Germinal center (tissue), 1 donor: Measurements from ENCODE around the gene ACVR1B.

ENCODE experiments used
- DNase-seq: peaks from one replicate; pipeline ENCODE4 v3.0.0; 2012; ENCODE audit warnings: mixed read lengths, low spot score

The ACVR1B gene

DNA sequence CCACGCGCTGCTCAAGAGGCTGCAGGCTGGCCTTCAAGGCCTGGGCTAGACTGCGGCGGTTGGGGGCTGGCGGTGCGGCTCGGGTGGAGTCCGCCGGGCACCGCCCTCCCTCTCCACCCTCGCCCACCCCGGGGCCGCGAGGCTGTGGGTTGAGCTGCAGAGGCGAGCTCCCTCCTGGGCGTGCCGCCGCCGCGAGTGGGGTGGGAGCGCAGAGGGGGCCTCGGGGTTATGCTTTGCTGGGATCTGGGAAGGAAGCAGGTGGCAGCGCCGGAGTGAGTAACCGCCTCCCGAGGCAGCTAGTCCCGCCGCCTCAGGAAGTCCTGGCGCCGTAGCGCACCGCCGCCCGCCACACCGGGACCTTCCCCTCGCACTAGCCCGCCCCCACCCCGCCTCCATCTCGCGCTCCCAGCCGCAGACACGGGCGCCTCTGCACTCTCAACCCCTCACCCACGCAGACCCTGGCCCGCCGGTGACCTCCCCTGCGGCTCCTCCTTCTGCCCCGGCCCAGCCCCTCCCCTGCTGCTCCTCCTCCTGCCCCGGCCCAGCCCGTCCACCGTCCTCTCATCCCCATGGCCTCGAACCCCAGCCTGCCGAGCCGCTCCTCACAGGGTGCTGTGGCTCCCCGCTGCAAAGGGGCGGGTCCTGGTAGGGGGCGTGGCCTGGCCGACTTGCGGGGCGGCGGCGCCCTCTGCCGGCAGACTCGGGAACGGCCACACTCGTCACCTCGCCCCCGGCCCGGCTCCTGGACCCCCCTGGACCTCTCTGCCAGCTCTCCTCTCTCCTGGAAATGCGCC lies 71.9 kb downstream of the ACVR1B start:
- peak; percentile 91 for DNase-seq

GRCh38 chr12:52023976-52024688 lies 72.6 kb downstream of the ACVR1B start:
- no peak for DNase-seq

DNA sequence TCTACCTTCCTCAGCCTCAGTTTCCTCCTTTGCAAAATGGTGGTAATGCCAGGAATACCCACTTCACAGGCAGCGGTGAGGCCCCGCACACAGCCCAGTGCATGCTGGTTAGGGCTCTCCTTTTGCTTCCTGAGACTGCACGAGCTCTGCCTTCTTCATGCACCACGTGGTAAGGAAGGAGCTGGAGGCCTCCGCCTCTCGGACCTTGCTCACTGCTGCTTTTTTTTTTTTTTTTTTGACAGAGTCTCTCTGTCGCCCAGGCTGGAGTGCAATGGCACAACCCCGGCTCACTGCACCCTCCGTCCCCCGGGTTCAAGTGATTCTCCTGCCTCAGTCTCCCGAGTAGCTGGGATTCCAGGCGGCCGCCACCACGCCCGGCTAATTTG lies 73.3 kb downstream of the ACVR1B start:
- no peak for DNase-seq

GRCh38 chr12:52026263-52026662 lies 74.8 kb downstream of the ACVR1B start:
- no peak for DNase-seq

DNA sequence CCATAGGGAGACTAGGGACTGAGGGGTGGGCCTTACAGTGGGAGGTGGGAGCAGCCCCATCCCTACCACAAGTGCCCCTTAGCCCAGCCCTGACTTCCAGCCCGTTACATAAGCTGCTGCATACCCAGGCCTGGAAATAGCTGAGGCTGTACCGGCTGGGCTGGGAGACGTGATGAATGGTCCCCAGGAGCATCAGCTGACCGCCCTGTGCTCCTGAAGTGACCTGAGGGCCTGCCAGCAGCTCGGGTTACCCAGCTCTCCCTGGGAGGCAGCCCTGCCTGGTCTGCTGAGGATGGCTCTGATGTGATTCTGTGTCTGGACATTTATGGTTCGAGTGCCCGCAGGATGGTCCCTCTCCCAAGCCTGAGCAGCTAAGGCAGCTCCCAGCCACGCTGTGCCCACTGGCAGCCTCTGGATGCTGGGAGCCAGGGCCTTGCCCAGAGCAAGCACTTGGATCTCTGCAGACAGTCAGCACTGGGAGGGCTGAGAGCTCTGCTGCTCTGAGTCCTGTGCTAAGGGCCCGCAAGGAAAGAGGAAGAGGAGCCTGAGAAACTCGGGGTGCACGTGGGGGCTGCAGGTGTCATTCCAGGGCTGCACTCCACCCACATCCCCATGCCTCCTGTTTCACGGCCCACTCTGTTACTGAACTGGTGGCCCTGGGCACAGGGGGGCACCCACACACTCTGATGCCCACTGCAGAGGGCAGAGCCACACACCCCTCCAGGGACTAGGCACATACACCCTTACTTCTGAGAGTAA lies 75.8 kb downstream of the ACVR1B start:
- DNase-seq, result no peak

DNA sequence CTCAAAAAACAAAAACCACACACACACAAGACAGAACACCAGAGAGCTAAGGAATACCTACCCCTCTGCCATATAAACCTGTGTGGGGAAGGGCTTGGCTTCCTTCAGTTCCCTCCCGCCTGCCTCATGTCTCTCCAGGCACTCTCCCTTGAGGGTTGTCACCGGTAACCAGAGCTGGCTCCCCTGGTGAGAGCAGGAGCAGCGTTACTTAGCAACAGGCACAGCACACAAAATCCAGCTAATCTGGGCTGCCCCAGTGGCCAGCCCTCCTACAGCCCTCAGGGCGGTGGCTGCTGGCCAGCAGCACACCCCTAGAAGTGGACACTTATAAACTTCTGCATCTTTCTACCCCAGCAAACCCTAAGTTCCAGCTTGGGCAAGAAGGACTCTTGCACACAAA lies 78.2 kb downstream of the ACVR1B start:
- DNase-seq, result no peak

DNA sequence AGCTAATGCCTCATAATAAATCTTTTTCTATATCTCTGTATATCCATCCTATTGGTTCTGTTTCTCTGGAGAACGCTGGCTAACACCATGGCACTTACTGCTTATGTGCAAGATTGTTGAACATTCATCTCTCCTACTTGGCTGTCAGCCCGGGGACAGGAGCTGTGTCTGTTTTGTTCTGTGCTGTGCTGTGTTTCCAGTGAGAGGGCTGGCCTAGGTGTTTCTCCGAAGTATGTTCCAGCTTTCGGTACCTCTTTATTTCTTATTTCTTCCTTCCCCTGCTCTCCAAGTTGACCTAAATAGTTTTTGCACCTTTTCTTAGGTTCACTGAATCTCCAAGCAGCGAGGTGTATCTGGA lies 80.9 kb downstream of the ACVR1B start:
- peak; percentile 30 for DNase-seq

DNA sequence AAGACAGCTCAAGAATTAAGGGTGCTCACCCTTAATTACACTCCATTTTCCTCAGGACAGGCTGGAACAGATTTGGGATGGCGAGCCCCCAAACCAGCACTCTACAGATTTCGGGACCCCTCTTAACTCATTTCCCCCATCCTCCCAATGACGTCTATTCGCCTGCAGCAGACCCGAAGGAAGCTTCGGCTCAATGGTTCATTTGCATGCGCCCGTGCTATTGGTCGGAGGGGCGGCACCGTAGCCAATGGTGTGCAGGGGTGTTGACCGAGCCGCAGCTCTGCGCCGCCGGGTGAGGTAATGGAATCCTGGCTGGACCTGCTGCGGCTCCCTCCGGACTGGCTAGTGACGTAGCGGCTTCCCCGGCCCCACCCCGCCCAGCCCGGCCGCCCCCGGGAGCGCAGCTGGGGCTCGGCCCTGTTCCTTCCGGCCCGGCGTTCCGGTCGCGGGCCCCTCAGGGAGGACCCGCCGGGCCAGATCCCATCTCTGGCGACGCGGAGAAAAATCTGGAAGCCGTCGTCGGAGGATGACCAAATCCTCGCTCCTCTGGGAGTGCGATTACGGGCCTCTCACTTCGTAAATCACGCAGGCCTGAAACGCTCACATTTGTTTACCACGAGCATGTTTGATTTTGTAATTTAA lies 81.4 kb downstream of the ACVR1B start:
- peak; percentile 96 for DNase-seq

GRCh38 chr12:52033446-52034140 lies 82.1 kb downstream of the ACVR1B start:
- DNase-seq, result no peak

GRCh38 chr12:52035190-52035589 lies 83.7 kb downstream of the ACVR1B start:
- no peak for DNase-seq

DNA sequence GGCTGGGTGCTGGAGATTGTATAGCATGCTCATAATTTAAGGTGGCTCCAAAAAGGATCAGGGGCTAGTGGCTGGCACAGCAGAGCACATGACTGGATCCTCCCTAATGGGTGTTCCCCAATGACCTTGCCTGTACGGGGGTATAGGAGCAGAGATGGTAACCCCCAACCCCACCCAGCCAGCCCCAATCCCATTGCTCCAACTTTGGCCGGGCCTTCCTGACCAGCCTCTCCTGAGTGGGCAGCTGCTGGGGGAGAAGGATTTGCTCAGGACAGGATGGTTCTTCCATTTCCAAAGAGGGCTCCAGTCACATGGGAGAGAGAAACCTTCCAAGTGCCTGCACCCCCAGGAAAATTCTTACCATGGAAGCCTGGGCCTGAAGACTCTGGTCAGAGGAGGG lies 84.4 kb downstream of the ACVR1B start:
- no peak for DNase-seq

GRCh38 chr12:52036587-52037171 lies 85.2 kb downstream of the ACVR1B start:
- peak; percentile 78 for DNase-seq

GRCh38 chr12:52037248-52037861 lies 85.9 kb downstream of the ACVR1B start:
- DNase-seq, result no peak

- DNase-seq, result no peak
Observed at GRCh38 chr12:52038447-52038846, 86.9 kb downstream of the ACVR1B start.

DNA sequence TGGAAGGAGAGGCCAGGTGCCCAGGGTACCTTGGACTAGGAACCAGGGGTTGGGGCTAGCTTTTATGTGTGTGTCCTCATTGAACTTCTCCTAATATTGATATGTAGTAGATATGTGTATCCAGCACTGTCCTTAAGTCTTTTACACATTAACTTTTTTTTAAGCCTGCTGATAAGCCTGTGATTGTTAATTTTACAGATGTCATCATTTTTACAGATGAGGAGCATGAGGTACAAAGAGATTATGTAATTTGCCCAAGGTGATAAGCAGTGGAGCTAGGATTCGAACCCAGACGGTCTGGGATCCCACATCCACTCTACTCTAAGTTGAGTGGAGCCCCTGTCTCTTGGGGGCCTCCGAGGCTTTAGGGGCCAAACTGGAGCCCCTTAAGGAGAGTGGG lies 89.5 kb downstream of the ACVR1B start:
- no peak for DNase-seq

- peak; percentile 75 for DNase-seq
Observed at GRCh38 chr12:52041695-52042123, 90.2 kb downstream of the ACVR1B start.

DNA sequence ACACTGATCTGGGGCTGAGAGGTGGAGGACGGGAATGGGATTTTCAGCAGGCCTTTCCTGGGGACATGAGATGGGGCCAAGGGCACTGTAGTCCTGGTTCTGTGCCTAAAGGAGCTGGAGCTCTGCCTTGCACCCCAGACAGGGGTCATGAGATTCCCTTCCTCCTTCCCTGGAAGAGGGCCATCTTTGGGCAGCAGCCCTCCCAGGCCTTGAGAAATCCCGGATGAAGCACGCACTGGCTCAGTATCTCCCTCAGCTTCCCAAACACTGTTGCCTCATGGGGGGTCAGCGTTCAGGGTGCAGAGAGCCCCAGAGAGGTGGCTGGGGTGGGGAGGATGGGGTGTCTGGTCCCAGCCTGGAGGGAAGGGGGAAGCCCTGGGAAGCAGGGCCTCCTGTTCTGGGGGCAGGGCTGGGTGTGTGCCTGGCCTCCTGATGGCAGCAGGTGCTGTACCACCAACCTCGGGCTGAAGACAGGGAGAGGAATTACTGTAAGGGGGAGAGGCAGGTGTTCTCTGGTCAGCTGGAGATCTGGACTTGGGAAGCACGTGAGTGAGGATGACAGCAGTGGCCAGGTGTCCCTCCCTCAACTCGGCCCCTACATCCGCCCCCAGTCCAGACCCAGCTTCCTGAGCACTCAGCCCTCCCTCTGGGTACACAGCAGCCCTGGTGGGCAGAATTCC lies 91.3 kb downstream of the ACVR1B start:
- DNase-seq, result no peak

DNA sequence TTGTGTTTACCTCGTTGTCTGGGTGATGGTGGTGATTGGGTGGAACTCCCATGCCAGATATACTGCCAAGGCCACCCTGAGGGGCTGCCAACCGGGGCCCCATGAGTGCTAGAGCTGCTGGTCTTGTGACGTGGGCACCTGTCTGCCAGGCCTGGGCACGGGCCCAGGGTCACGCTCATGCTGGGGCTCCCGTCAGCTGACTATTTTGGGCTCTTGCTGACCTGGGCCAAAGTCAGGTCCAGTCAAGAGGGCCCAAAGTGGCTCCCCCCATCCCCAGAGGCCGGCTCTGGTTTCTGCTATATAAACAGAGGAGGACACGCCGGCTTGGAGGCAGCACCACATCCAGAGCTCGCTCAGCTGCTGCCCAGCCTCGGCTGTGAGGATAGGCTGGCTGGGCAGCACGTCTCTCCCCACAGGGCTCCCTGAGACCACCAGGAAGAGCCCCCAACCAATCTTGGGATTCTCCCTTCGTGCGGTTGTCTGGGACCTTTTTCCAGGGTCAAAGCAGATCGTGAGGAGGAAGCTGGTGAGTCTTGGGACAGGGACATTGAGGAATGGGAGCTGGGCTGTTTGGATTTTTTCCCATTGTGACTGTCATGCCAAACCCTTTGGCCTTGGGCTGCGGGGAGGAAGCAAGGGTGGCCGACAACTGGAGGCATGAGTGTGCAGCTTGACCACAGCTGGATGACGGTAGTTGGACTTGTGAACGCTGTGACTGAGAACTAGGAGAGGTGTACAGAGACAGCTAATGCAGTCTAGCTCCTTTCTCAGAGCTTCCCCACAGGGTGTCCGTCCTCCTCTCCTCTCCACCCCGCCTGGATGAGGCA lies 92.1 kb downstream of the ACVR1B start:
- DNase-seq, result no peak

GRCh38 chr12:52044292-52044983 lies 92.9 kb downstream of the ACVR1B start:
- no peak for DNase-seq
